Activated B cell treated with CpG ODN at 0.5 μM for 24 hours (primary cell): ENCODE results near the gene ARHGAP6. TPM values are rescaled to one million over a fixed set of nuclear protein-coding genes. Genes with fewer than 3 reads are reported as not detected.

Experiments
- ATAC-seq: fragments of 200-7000 bp; cut with Tn5 transposase; one replicate; pipeline ENCODE4 v1.10.0; 2021; ENCODE audit warnings: low read depth, mild to moderate bottlenecking, moderate library complexity
- CTCF ChIA-PET: fragments of 350-600 bp; sonication (Branson Sonifier 250); formaldehyde crosslinking; loops from one replicate; lab custom pipeline; 2021; ENCODE audit warnings: antibody characterized with exemption; lab: Charles Lee
- POLR2A ChIA-PET: fragments of 350-600 bp; sonication (Branson Sonifier 250); formaldehyde crosslinking; loops from one replicate; lab custom pipeline; 2021; ENCODE audit warnings: antibody characterized with exemption; lab: Charles Lee
- DNase-seq: peaks from one replicate; pipeline ENCODE4 v3.0.0; 2022
- H3K27ac Mint-ChIP-seq: one replicate; pipeline ENCODE4 v1.8.0; 2020; ENCODE audit warnings: mixed read lengths
- H3K27me3 Mint-ChIP-seq: one replicate; pipeline ENCODE4 v1.8.0; 2021; ENCODE audit warnings: mixed read lengths
- H3K36me3 Mint-ChIP-seq: one replicate; pipeline ENCODE4 v1.8.0; 2021; ENCODE audit warnings: low read depth, mixed read lengths
- H3K4me1 Mint-ChIP-seq: one replicate; pipeline ENCODE4 v1.8.0; 2021; ENCODE audit warnings: mixed read lengths
- H3K4me3 Mint-ChIP-seq: one replicate; pipeline ENCODE4 v1.8.0; 2020; ENCODE audit warnings: mild to moderate bottlenecking, mixed read lengths
- H3K9me3 Mint-ChIP-seq: one replicate; pipeline ENCODE4 v1.8.0; 2020; ENCODE audit warnings: mixed read lengths
- intact Hi-C: fragments of 100-400 bp; cut with micrococcal nuclease; formaldehyde crosslinking; loops from one replicate; pipeline ENCODE4 v1.15.1; 2024
- total RNA-seq: library from RNA; stranded (reverse); gene quantifications from 2 replicates; pipeline ENCODE4 v1.2.3, GENCODE V29; 2022
- TF ChIP-seq, protein P1 (sequence below): fragments of 200-600 bp; IDR thresholded peaks from one replicate; pipeline ENCODE4 v1.8.0; 2022; ENCODE audit warnings: antibody characterized with exemption, mild to moderate bottlenecking

The ARHGAP6 gene
- total RNA-seq, 1 donor from 2014 or later, result 0.42 TPM

DNA sequence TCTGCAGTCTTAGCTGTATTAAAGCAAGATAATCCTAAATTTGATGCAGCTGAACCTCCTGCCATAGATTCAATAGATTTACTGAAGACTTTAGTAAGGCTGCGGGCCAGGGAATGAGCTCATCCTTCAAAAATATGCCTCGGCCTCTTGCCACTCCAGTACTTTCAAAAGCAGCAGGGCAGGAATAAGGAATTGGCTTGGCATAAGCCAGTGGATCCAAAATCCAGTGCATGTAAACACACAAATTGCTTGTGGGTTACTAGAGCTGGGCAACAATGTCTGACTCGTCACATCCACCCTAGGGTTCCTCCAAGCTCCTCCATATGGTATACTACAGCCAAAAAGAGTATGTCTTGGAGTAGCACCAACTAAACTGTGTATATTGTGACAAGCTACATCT lies 207.6 kb downstream of the ARHGAP6 start:
- Mint-ChIP-seq H3K27me3 (no peaks in the 10 kb centered on the region), H3K4me1 (no peaks in the 10 kb centered on the region), H3K9me3 (no peaks in the 10 kb centered on the region), H3K4me3 (no peak overlapping the region), H3K27ac (no peak overlapping the region), H3K36me3 (no peaks in the 10 kb centered on the region)
- DNase-seq (no peak), ATAC-seq (no peak)
- POLR2A ChIA-PET, result no interaction called here
- TF ChIP-seq, protein P1, sequence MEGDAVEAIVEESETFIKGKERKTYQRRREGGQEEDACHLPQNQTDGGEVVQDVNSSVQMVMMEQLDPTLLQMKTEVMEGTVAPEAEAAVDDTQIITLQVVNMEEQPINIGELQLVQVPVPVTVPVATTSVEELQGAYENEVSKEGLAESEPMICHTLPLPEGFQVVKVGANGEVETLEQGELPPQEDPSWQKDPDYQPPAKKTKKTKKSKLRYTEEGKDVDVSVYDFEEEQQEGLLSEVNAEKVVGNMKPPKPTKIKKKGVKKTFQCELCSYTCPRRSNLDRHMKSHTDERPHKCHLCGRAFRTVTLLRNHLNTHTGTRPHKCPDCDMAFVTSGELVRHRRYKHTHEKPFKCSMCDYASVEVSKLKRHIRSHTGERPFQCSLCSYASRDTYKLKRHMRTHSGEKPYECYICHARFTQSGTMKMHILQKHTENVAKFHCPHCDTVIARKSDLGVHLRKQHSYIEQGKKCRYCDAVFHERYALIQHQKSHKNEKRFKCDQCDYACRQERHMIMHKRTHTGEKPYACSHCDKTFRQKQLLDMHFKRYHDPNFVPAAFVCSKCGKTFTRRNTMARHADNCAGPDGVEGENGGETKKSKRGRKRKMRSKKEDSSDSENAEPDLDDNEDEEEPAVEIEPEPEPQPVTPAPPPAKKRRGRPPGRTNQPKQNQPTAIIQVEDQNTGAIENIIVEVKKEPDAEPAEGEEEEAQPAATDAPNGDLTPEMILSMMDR, result no peak
- intact Hi-C loops, result no loop called here
- CTCF ChIA-PET, result no interaction called here

DNA sequence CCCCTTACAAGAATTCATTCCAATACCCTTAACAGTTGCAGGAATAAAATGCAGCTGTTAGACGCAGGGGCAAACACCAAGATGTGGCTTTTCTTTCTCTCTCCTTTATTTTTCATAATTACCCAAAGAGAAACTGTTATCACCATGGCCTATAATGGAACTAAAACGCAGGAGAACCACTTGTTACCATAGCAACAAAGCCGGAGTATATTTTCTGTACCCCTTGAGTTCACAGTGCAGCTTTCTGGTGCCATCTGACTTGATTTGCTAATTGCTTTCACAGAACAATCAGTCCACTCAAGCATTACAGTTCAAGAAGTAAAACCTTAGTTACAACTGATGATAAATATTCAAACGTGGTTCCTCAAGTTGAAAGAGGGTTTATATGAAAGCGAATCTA lies 214.6 kb downstream of the ARHGAP6 start:
- ATAC-seq (no peak), DNase-seq (no peak)
- TF ChIP-seq, protein P1, result no peak
- POLR2A ChIA-PET, result no interaction called here
- CTCF ChIA-PET, result no interaction called here
- Mint-ChIP-seq H3K4me3 (no peak overlapping the region), H3K27me3 (no peaks in the 10 kb centered on the region), H3K27ac (no peak overlapping the region), H3K4me1 (no peaks in the 10 kb centered on the region), H3K36me3 (no peaks in the 10 kb centered on the region), H3K9me3 (no peaks in the 10 kb centered on the region)
- intact Hi-C loops, result no loop called here

DNA sequence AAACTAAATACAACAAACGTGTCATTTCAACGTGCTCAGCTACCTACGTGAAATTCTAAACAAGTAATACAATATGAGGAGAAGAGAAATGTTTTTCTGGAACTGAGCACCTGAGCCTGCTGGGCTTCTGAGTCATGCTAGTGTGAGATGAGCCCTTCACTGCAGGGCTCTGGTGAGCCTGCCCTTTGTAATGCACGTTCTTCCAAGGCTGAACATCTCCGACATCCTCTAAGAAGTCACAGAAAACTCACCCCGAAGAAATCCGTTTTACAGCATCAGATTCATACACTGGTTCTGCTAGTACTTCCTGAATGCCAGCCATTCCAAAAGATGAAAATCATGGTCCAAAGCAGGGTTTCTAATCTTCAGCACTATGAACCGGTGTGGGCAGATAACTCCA lies 215.4 kb downstream of the ARHGAP6 start:
- Mint-ChIP-seq H3K27ac (no peak overlapping the region), H3K9me3 (no peaks in the 10 kb centered on the region), H3K36me3 (no peaks in the 10 kb centered on the region), H3K4me3 (no peak overlapping the region), H3K27me3 (no peaks in the 10 kb centered on the region), H3K4me1 (no peaks in the 10 kb centered on the region)
- POLR2A ChIA-PET, result no interaction called here
- intact Hi-C loops, result no loop called here
- TF ChIP-seq, protein P1, result no peak
- ATAC-seq (no peak), DNase-seq (no peak)
- CTCF ChIA-PET, result no interaction called here

DNA sequence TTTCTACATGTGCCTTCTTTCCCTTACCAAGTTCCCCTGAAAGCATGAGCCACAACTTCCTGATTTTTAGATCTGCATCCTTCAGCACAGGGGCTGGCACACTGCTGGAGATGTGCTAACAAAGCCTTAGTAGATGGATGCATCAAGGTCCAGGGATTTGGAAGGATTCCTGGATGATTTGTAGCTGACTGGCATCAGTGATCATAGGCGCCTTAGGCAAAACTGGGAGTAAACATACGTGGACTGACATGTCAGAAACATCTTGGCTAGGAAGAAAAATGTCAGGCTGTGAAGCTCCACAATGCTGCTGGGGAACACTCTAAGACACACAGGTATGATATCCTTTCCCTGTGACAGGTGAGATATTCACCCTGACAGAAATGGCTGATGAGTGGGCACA lies 216.1 kb downstream of the ARHGAP6 start:
- Mint-ChIP-seq H3K9me3 (no peaks in the 10 kb centered on the region), H3K36me3 (no peaks in the 10 kb centered on the region), H3K27ac (no peak overlapping the region), H3K27me3 (no peaks in the 10 kb centered on the region), H3K4me3 (no peak overlapping the region), H3K4me1 (no peaks in the 10 kb centered on the region)
- ATAC-seq, result no peak
- intact Hi-C loops, result no loop called here
- TF ChIP-seq, protein P1, result no peak
- no peak for DNase-seq
- POLR2A ChIA-PET, result no interaction called here
- CTCF ChIA-PET, result no interaction called here

DNA sequence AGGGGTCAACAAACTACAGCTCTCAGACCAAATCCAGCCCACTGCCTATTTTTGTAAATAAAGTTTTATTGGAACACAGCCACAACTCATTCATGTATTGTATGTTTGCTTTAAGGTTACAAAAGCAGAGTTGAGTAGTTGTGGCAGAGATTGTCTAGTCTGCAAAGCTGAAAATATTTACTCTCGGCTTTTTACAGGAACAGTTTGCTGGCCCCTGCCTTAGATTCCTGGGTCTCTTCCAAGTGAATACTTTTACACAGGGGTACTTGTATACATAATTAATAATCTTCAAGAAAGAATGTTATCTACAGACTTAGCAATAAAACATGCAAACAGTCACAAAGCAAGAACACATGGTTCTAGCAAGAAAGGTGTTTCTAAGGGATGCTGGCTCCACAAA lies 218.3 kb downstream of the ARHGAP6 start:
- POLR2A ChIA-PET, result no interaction called here
- H3K4me3 Mint-ChIP-seq, result no peak overlapping the region
- intact Hi-C loops, result no loop called here
- H3K27me3 Mint-ChIP-seq, result no peaks in the 10 kb centered on the region
- TF ChIP-seq, protein P1, result no peak
- H3K9me3 Mint-ChIP-seq, result no peaks in the 10 kb centered on the region
- H3K4me1 Mint-ChIP-seq, result no peaks in the 10 kb centered on the region
- no peak overlapping the region for H3K27ac Mint-ChIP-seq
- CTCF ChIA-PET, result no interaction called here
- H3K36me3 Mint-ChIP-seq, result no peaks in the 10 kb centered on the region
- ATAC-seq, result no peak
- DNase-seq, result no peak
